HCT116 (cell line): ENCODE measurements around the gene DOCK1. TPM values are rescaled to one million over a fixed set of nuclear protein-coding genes. Genes with fewer than 3 reads are reported as not detected.

Source experiments
- ATAC-seq: fragments of 200-7000 bp; cut with Tn5 transposase; 2 replicates; pipeline ENCODE4 v1.9.1; 2020; ENCODE audit warnings: mild to moderate bottlenecking, moderate library complexity
- BruUV-seq: library from RNA; stranded (reverse); fragments of 400-500 nt; replicated peaks from 2 replicates; lab custom pipeline; 2021; lab: Mats Ljungman, UMichigan
- CTCF ChIA-PET: fragments of 300-600 bp; sonication (Branson Sonifier 250); formaldehyde crosslinking; loops from one replicate; lab custom pipeline; 2021; ENCODE audit warnings: antibody characterized with exemption; lab: Charles Lee
- POLR2A ChIA-PET: fragments of 300-600, 350-600 bp; sonication (Branson Sonifier 250); formaldehyde crosslinking; loops from one replicate; lab custom pipeline; 2021; ENCODE audit warnings: antibody characterized with exemption; lab: Charles Lee
- RAD21 ChIA-PET, 2 experiments: fragments of 300-600 bp; sonication (Branson Sonifier 250); formaldehyde crosslinking; loops; one replicate each; lab custom pipeline; 2023; ENCODE audit warnings: low total read pairs in 2 of 2; ENCODE audit not compliant: uncharacterized antibody in 2 of 2, unreplicated experiment in 2 of 2, low non-redundant PET in 1 of 2; lab: Charles Lee
- DNase-seq: peaks from one replicate; pipeline ENCODE4 v3.0.0-alpha.2; 2010; ENCODE audit warnings: low read depth, low spot score
- H2AFZ ChIP-seq: fragments of 200-600 bp; shearing (Covaris generic), sonication (generic); 2 replicates; pipeline ENCODE4 v1.6.1; 2017; ENCODE audit warnings: low read depth, mixed run types, mixed read lengths, antibody characterized with exemption, low read length; ENCODE audit not compliant: poor library complexity, severe bottlenecking
- H3K27ac ChIP-seq: 2 replicates; pipeline ENCODE4 v1.5.1; 2012; ENCODE audit warnings: low read depth, low read length
- H3K27me3 ChIP-seq: fragments of 200-600 bp; sonication (generic); 2 replicates; pipeline ENCODE4 v1.6.1; 2016; ENCODE audit warnings: mixed run types, low read length, mixed read lengths; ENCODE audit not compliant: insufficient read depth
- H3K36me3 ChIP-seq, 2 experiments: fragments of 200-500 bp in 1 of 2; fragments of 200-600 bp in 1 of 2; sonication (Bioruptor generic) in 1 of 2; sonication (generic) in 1 of 2; 2 replicates each; pipeline versions ENCODE4 v1.5.1 to v1.6.1; 2014 to 2016; ENCODE audit warnings: low read length in 2 of 2, inconsistent platforms in 1 of 2, mixed read lengths in 1 of 2, mixed run types in 1 of 2; ENCODE audit not compliant: insufficient read depth in 2 of 2, control insufficient read depth in 1 of 2
- H3K4me1 ChIP-seq, 2 experiments: fragments of 200-600 bp in 1 of 2; sonication (generic) in 1 of 2; 2 replicates each; pipeline versions ENCODE4 v1.5.1 to v1.6.1; 2012 to 2017; ENCODE audit warnings: low read length in 2 of 2, inconsistent platforms in 1 of 2, mild to moderate bottlenecking in 1 of 2, mixed read lengths in 1 of 2, mixed run types in 1 of 2, moderate library complexity in 1 of 2; ENCODE audit not compliant: insufficient read depth in 2 of 2, control insufficient read depth in 1 of 2
- H3K4me2 ChIP-seq: fragments of 200-600 bp; sonication (generic); 2 replicates; pipeline ENCODE4 v1.6.1; 2017; ENCODE audit warnings: mixed run types, low read length, mixed read lengths
- H3K4me3 ChIP-seq, 2 experiments: fragments of 200-600 bp in 1 of 2; sonication (generic) in 1 of 2; replicated peaks in 1 of 2; 2 replicates each; pipeline ENCODE4 v1.5.1; 2011 to 2016; ENCODE audit warnings: low read length in 2 of 2, control low read depth in 1 of 2, low read depth in 1 of 2, mild to moderate bottlenecking in 1 of 2, mixed read lengths in 1 of 2, mixed run types in 1 of 2
- H3K79me2 ChIP-seq: fragments of 200-600 bp; sonication (generic); 2 replicates; pipeline ENCODE4 v1.6.1; 2017; ENCODE audit warnings: mild to moderate bottlenecking, mixed run types, low read length, moderate library complexity, mixed read lengths; ENCODE audit not compliant: insufficient read depth
- H3K9ac ChIP-seq: fragments of 200-600 bp; sonication (generic); 2 replicates; pipeline ENCODE4 v1.6.1; 2016; ENCODE audit warnings: low read length, mixed read lengths
- H3K9me2 ChIP-seq: fragments of 200-600 bp; sonication (generic), shearing (Covaris generic); 2 replicates; pipeline ENCODE4 v1.6.1; 2017; ENCODE audit warnings: mixed run types, mild to moderate bottlenecking, moderate library complexity; ENCODE audit not compliant: insufficient read depth
- H3K9me3 ChIP-seq, 2 experiments: fragments of 200-500 bp in 1 of 2; fragments of 200-600 bp in 1 of 2; sonication (Bioruptor generic) in 1 of 2; sonication (generic) in 1 of 2; 2 replicates each; pipeline ENCODE4 v1.6.1; 2014 to 2017; ENCODE audit warnings: low read length in 2 of 2, mixed read lengths in 2 of 2, inconsistent platforms in 1 of 2, low read depth in 1 of 2, mild to moderate bottlenecking in 1 of 2, mixed run types in 1 of 2, moderate library complexity in 1 of 2; ENCODE audit not compliant: control insufficient read depth in 1 of 2, insufficient read depth in 1 of 2
- H4K20me1 ChIP-seq: fragments of 200-600 bp; sonication (generic), shearing (Covaris generic); 2 replicates; pipeline ENCODE4 v1.6.1; 2017; ENCODE audit warnings: mixed run types, mild to moderate bottlenecking, moderate library complexity; ENCODE audit not compliant: insufficient read depth
- CBX3 ChIP-seq: IDR thresholded peaks from 2 replicates; pipeline ENCODE4 v1.6.1; 2012; ENCODE audit warnings: low read depth
- EGR1 ChIP-seq: IDR thresholded peaks from 2 replicates; pipeline ENCODE4 v1.6.1; 2012; ENCODE audit warnings: low read depth
- ELF1 ChIP-seq: IDR thresholded peaks from 2 replicates; pipeline ENCODE4 v1.6.1; 2012; ENCODE audit warnings: low read depth, borderline replicate concordance
- EZH2 ChIP-seq: fragments of 200-600 bp; sonication (generic); IDR thresholded peaks from 2 replicates; pipeline ENCODE4 v1.6.1; 2017; ENCODE audit warnings: antibody characterized with exemption, mixed run types
- EZH2phosphoT487 ChIP-seq: fragments of 200-600 bp; IDR thresholded peaks from 2 replicates; pipeline ENCODE4 v1.6.1; 2018; ENCODE audit warnings: antibody characterized with exemption, borderline replicate concordance
- JUND ChIP-seq: IDR thresholded peaks from 2 replicates; pipeline ENCODE4 v1.6.1; 2012
- POLR2AphosphoS5 ChIP-seq: IDR thresholded peaks from 2 replicates; pipeline ENCODE4 v1.6.1; 2011; ENCODE audit warnings: mild to moderate bottlenecking, low read depth, low read length, moderate library complexity
- RAD21 ChIP-seq: IDR thresholded peaks from 2 replicates; pipeline ENCODE4 v1.6.1; 2012; ENCODE audit warnings: low read depth, mild to moderate bottlenecking
- SP1 ChIP-seq: IDR thresholded peaks from 2 replicates; pipeline ENCODE4 v1.6.1; 2012; ENCODE audit warnings: low read depth
- TCF7L2 ChIP-seq: IDR thresholded peaks from 2 replicates; pipeline ENCODE4 v1.7.0; 2011; ENCODE audit warnings: borderline replicate concordance, inconsistent platforms; ENCODE audit not compliant: insufficient read depth, insufficient read length; ENCODE audit errors: extremely low read depth
- ZNF274 ChIP-seq: fragments of 200-500 bp; sonication (Bioruptor generic); IDR thresholded peaks from 2 replicates; pipeline ENCODE4 v1.6.1; 2014; ENCODE audit warnings: mild to moderate bottlenecking, low read depth, low read length, inconsistent platforms
- intact Hi-C: fragments of 100-400 bp; cut with micrococcal nuclease; formaldehyde crosslinking; loops from 2 replicates; pipeline ENCODE4 v1.10.0; 2022
- total RNA-seq: library from RNA; stranded (reverse); gene quantifications from one replicate; pipeline ENCODE4 v1.2.1, GENCODE V29; 2021; ENCODE audit not compliant: unreplicated experiment
- TF ChIP-seq, protein P1 (sequence below): IDR thresholded peaks from 2 replicates; pipeline ENCODE4 v1.6.1; 2012; ENCODE audit warnings: low read depth
- TF ChIP-seq, protein P2 (sequence below): IDR thresholded peaks from 2 replicates; pipeline ENCODE4 v1.6.1; 2011; ENCODE audit warnings: mild to moderate bottlenecking, low read length, moderate library complexity; ENCODE audit not compliant: insufficient replicate concordance; ENCODE audit errors: extremely low read depth
- TF ChIP-seq, protein P3 (sequence below): IDR thresholded peaks from 2 replicates; pipeline ENCODE4 v1.6.1; 2012

DOCK1 gene
- total RNA-seq, 1 experiment from 2014 or later: 46.5 TPM

DNA sequence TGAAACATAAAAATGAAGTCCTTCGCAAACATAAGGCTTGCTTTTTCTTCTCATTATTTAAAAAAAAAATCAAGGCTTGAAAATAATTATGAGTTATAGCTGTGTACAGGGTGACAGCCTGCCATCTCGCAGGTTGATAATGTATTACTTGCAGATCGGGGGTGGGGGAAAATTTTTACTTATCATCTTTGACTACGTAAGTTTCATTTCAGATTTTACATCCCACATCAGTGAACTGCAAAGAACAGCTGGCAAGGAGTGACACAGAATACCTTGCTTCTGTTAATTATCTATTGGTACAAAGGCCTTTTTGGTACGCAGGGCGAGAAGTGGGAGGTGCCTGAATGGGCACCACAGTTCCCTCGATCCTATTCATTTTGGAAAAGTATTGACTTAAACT is 232.2 kb downstream of the DOCK1 start:
- intact Hi-C loops: no loop called here

DNA sequence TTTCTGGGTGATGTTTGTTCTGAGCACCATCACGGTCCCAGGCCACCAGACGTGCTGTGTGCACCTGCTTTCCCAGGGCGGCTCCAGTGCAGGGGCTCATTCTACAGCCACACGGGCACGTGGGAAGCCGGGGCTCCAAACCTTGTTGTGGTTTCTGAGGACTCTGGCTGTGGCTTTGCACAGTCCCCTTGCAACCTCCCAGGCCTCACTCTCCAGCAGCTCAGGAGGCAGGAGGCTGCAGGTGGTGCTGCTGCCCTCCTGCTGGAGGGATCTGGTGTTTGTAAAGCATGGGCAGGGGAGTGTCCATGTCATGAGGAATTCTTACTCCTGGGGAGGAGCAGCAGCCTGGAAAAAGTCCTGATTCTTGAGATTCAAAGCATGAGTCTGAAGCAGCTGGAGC is 236.9 kb downstream of the DOCK1 start:
- Histone ChIP-seq H3K79me2 (no peaks in the 10 kb centered on the region), H4K20me1 (no peaks in the 10 kb centered on the region), H3K9me2 (no peaks in the 10 kb centered on the region), H3K9me3 (no peaks in the 10 kb centered on the region), H3K4me2 (no peak overlapping the region), H3K36me3 (no peaks in the 10 kb centered on the region), H3K27ac (no peak overlapping the region), H3K4me1 (peaks cover 1 to 20% of the 10 kb centered on the region in 2 experiments), H2AFZ (no peak overlapping the region), H3K4me3 (no peak overlapping the region), H3K27me3 (no peaks in the 10 kb centered on the region), H3K9ac (no peak overlapping the region)
- ATAC-seq: peak; percentile 51
- ChIA-PET CTCF (no interaction called here), POLR2A (no interaction called here), RAD21 (no interaction called here)
- DNase-seq: no peak
- intact Hi-C loops: loop anchor here (10.0 kb wide), 1 partner anchor 237 kb away; the partner anchor contains the start of gene DOCK1
- BruUV-seq: no TSS peak
- TF ChIP-seq EZH2: no peak
- TF ChIP-seq ELF1: no peak
- no peak for TF ChIP-seq CBX3
- no peak for TF ChIP-seq POLR2AphosphoS5
- no peak for TF ChIP-seq TCF7L2
- no peak for TF ChIP-seq EGR1
- no peak for TF ChIP-seq ZNF274
- TF ChIP-seq RAD21: peak; percentile 17; the same call in 1 of the 2 replicates
- TF ChIP-seq JUND: no peak
- TF ChIP-seq EZH2phosphoT487: no peak
- TF ChIP-seq, protein P1, sequence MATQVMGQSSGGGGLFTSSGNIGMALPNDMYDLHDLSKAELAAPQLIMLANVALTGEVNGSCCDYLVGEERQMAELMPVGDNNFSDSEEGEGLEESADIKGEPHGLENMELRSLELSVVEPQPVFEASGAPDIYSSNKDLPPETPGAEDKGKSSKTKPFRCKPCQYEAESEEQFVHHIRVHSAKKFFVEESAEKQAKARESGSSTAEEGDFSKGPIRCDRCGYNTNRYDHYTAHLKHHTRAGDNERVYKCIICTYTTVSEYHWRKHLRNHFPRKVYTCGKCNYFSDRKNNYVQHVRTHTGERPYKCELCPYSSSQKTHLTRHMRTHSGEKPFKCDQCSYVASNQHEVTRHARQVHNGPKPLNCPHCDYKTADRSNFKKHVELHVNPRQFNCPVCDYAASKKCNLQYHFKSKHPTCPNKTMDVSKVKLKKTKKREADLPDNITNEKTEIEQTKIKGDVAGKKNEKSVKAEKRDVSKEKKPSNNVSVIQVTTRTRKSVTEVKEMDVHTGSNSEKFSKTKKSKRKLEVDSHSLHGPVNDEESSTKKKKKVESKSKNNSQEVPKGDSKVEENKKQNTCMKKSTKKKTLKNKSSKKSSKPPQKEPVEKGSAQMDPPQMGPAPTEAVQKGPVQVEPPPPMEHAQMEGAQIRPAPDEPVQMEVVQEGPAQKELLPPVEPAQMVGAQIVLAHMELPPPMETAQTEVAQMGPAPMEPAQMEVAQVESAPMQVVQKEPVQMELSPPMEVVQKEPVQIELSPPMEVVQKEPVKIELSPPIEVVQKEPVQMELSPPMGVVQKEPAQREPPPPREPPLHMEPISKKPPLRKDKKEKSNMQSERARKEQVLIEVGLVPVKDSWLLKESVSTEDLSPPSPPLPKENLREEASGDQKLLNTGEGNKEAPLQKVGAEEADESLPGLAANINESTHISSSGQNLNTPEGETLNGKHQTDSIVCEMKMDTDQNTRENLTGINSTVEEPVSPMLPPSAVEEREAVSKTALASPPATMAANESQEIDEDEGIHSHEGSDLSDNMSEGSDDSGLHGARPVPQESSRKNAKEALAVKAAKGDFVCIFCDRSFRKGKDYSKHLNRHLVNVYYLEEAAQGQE: no peak
- TF ChIP-seq, protein P2, sequence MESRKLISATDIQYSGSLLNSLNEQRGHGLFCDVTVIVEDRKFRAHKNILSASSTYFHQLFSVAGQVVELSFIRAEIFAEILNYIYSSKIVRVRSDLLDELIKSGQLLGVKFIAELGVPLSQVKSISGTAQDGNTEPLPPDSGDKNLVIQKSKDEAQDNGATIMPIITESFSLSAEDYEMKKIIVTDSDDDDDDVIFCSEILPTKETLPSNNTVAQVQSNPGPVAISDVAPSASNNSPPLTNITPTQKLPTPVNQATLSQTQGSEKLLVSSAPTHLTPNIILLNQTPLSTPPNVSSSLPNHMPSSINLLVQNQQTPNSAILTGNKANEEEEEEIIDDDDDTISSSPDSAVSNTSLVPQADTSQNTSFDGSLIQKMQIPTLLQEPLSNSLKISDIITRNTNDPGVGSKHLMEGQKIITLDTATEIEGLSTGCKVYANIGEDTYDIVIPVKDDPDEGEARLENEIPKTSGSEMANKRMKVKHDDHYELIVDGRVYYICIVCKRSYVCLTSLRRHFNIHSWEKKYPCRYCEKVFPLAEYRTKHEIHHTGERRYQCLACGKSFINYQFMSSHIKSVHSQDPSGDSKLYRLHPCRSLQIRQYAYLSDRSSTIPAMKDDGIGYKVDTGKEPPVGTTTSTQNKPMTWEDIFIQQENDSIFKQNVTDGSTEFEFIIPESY: no peak
- TF ChIP-seq, protein P3, sequence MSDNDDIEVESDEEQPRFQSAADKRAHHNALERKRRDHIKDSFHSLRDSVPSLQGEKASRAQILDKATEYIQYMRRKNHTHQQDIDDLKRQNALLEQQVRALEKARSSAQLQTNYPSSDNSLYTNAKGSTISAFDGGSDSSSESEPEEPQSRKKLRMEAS: no peak

More for the DNA sequence above, 232.2 kb downstream of the DOCK1 start:
- Histone ChIP-seq H3K9me3 (no peaks in the 10 kb centered on the region), H3K36me3 (no peaks in the 10 kb centered on the region), H3K4me3 (no peak overlapping the region), H3K4me1 (no peaks in the 10 kb centered on the region), H2AFZ (no peak overlapping the region), H3K4me2 (no peak overlapping the region), H3K9ac (no peak overlapping the region), H3K27me3 (no peaks in the 10 kb centered on the region), H3K9me2 (no peaks in the 10 kb centered on the region), H4K20me1 (no peaks in the 10 kb centered on the region), H3K27ac (no peak overlapping the region), H3K79me2 (no peaks in the 10 kb centered on the region)
- ChIA-PET POLR2A (no interaction called here), RAD21 (no interaction called here), CTCF (no interaction called here)
- DNase-seq (no peak), ATAC-seq (no peak)
- no TSS peak for BruUV-seq
- TF ChIP-seq SP1 (no peak), EZH2phosphoT487 (no peak)
